ENCODE data around the gene MYO1C.

DNA sequence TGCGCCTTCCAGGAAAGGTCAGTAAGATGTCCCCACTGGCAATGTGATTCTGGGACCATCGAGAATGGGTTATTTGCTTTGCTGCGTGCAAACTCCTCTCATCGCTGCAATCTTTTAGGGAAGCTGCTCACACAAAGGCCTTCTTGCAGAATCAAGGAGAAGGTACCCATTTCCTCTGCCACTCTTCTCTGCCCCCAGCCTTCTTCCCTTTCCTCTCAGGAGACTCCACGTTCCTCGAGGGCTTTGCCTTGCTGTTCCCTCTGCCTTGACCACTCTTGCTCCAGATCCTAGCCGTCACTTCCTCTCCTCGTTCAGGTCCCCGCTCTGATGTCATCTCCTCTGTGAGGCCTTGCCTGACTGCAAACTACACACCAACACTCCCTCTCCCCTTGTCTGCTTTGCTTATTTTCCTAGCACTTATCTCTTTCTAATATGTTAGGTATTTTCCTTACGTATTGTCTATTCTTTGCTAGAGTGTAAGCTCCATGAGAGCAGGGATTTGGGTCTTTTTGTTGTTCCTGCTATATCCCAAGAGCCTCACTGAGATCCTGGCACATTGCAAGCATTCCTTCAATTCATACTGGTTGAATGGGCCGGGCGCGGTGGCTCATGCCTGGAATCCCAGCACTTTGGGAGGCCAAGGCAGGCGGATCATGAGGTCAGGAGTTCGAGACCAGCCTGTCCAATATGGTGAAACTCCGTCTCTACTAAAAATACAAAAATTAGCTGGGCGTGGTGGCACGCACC, 31.1 kb downstream of the MYO1C start:
- TF ChIP-seq CTCF (conservative IDR thresholded peaks at IDR 0.05; ENCODE audit: low read length) (no peak), EZH2phosphoT487 (IDR thresholded peaks at IDR 0.05; ENCODE audit: borderline replicate concordance) (no peak)
